Suprapubic skin (tissue), 4 donors: ENCODE measurements around the gene LRRC4C. TPM values are rescaled to one million over a fixed set of nuclear protein-coding genes. Genes with fewer than 3 reads are reported as not detected.

Experiments
- DNase-seq, 2 donors: peaks; one replicate each; pipeline ENCODE4 v3.0.0-alpha.2; 2019; ENCODE audit warnings: low spot score in 2 of 2
- H3K27ac ChIP-seq: fragments of 200-600 bp; sonication (generic); one replicate; pipeline ENCODE4 v1.5.1; 2019
- H3K27me3 ChIP-seq: fragments of 200-600 bp; sonication (generic); one replicate; pipeline ENCODE4 v1.5.1; 2019
- H3K36me3 ChIP-seq: fragments of 200-600 bp; sonication (generic); one replicate; pipeline ENCODE4 v1.5.1; 2019
- H3K4me1 ChIP-seq: fragments of 200-600 bp; sonication (generic); one replicate; pipeline ENCODE4 v1.5.1; 2019
- H3K4me3 ChIP-seq: fragments of 200-600 bp; sonication (generic); one replicate; pipeline ENCODE4 v1.5.1; 2019; ENCODE audit warnings: mild to moderate bottlenecking
- H3K9me3 ChIP-seq: fragments of 200-600 bp; sonication (generic); one replicate; pipeline ENCODE4 v1.5.1; 2019
- EP300 ChIP-seq: sonication (generic); formaldehyde crosslinking; IDR thresholded peaks from one replicate; pipeline ENCODE4 v1.6.1; 2017; ENCODE audit warnings: antibody characterized with exemption
- POLR2A ChIP-seq, 2 donors: fragments of 450-650 bp; IDR thresholded peaks; one replicate each; pipeline ENCODE4 v1.6.1; 2017; ENCODE audit warnings: antibody characterized with exemption in 2 of 2, mild to moderate bottlenecking in 2 of 2, moderate library complexity in 2 of 2
- POLR2AphosphoS5 ChIP-seq, 3 donors: sonication (generic); formaldehyde crosslinking; IDR thresholded peaks; one replicate each; pipeline ENCODE4 v1.6.1; 2017; ENCODE audit warnings: antibody characterized with exemption in 3 of 3
- WGBS: methylation state at CpG from one replicate; pipeline ENCODE4 v1.1.5; 2018; 5-methylcytosine and 5-hydroxymethylcytosine counted together
- total RNA-seq, 4 donors: library from RNA; depleted of rRNA; stranded (reverse); fragments of >200 nt; gene quantifications; one replicate each; pipeline ENCODE4 v1.1.0, GENCODE V29; 2016
- TF ChIP-seq, protein P1 (sequence below), 2 donors: fragments of 200-600 bp in 1 of 2; fragments of 450-650 bp in 1 of 2; sonication (generic) in 1 of 2; IDR thresholded peaks; one replicate each; pipeline ENCODE4 v1.5.1; 2016 to 2019; ENCODE audit warnings: antibody characterized with exemption in 2 of 2, mild to moderate bottlenecking in 1 of 2, moderate library complexity in 1 of 2

Gene LRRC4C
- total RNA-seq, 4 donors from 2014 or later, result 0.19 to 1.1 (median 0.60) TPM; not detected in 1

DNA sequence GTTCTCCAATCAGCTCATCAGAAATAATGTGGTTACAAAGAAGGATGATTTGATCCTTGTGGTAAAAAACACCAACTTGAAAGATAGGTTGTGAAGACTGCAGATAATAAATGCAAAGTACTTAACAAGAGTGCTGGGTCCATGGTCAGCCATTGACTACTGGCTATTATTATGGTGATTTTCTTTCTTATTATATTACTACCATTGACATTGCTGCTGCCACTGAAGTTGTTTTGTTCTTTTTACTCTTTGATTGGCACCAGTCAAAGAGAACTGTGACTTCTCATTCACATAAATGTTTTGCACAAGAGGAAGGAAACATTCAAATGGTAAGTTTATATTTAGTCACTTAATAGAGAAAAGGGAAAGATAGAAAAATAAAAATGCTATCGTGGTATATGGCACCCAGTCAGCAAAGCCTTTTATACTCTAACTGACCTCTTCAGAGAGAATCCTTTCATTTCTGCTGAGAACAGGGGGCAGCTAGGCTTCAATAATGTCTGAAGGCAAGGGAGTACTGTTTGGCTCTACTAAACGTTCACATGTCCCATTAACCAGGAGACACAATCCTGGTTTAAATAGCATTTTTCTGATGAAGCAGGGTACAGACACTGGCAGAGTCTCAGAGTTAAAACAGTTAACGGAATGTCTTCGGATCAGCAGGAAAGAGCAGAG is 64.8 kb downstream of the LRRC4C start:
- Histone ChIP-seq H3K9me3 (no peaks in the 10 kb centered on the region), H3K4me3 (no peak overlapping the region), H3K27me3 (no peaks in the 10 kb centered on the region), H3K4me1 (no peaks in the 10 kb centered on the region), H3K27ac (no peak overlapping the region), H3K36me3 (no peaks in the 10 kb centered on the region)
- no peak for DNase-seq
- 72% methylated on average over 4 of the region's 4 CpGs for WGBS
- TF ChIP-seq EP300 (no peak), POLR2A (IDR thresholded peaks at IDR 0.05) (no peak), POLR2AphosphoS5 (IDR thresholded peaks at IDR 0.05) (no peak)
- TF ChIP-seq, protein P1, sequence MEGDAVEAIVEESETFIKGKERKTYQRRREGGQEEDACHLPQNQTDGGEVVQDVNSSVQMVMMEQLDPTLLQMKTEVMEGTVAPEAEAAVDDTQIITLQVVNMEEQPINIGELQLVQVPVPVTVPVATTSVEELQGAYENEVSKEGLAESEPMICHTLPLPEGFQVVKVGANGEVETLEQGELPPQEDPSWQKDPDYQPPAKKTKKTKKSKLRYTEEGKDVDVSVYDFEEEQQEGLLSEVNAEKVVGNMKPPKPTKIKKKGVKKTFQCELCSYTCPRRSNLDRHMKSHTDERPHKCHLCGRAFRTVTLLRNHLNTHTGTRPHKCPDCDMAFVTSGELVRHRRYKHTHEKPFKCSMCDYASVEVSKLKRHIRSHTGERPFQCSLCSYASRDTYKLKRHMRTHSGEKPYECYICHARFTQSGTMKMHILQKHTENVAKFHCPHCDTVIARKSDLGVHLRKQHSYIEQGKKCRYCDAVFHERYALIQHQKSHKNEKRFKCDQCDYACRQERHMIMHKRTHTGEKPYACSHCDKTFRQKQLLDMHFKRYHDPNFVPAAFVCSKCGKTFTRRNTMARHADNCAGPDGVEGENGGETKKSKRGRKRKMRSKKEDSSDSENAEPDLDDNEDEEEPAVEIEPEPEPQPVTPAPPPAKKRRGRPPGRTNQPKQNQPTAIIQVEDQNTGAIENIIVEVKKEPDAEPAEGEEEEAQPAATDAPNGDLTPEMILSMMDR (IDR thresholded peaks at IDR 0.05), result no peak

- no peak for DNase-seq
- H3K4me3 ChIP-seq, result no peak overlapping the region
- no peaks in the 10 kb centered on the region for H3K9me3 ChIP-seq
- no peaks in the 10 kb centered on the region for H3K4me1 ChIP-seq
- H3K27ac ChIP-seq, result no peak overlapping the region
- no peaks in the 10 kb centered on the region for H3K36me3 ChIP-seq
- TF ChIP-seq POLR2AphosphoS5 (IDR thresholded peaks at IDR 0.05), result no peak
- no peak for TF ChIP-seq EP300
- TF ChIP-seq, protein P1 (IDR thresholded peaks at IDR 0.05), result no peak
- no peak for TF ChIP-seq POLR2A (IDR thresholded peaks at IDR 0.05)
- H3K27me3 ChIP-seq, result no peaks in the 10 kb centered on the region
Observed at GRCh38 chr11:41392596-41392995, 66.9 kb downstream of the LRRC4C start.

GRCh38 chr11:41389623-41390130 is 69.8 kb downstream of the LRRC4C start:
- H3K4me1 ChIP-seq, result no peaks in the 10 kb centered on the region
- DNase-seq, result no peak
- H3K27ac ChIP-seq, result no peak overlapping the region
- H3K4me3 ChIP-seq, result no peak overlapping the region
- no peaks in the 10 kb centered on the region for H3K36me3 ChIP-seq
- WGBS, result 90% methylated on average over 3 of the region's 3 CpGs
- TF ChIP-seq POLR2A (IDR thresholded peaks at IDR 0.05), result no peak
- TF ChIP-seq, protein P1 (IDR thresholded peaks at IDR 0.05), result no peak
- no peak for TF ChIP-seq EP300
- TF ChIP-seq POLR2AphosphoS5 (IDR thresholded peaks at IDR 0.05), result no peak
- H3K9me3 ChIP-seq, result no peaks in the 10 kb centered on the region
- H3K27me3 ChIP-seq, result no peaks in the 10 kb centered on the region

DNA sequence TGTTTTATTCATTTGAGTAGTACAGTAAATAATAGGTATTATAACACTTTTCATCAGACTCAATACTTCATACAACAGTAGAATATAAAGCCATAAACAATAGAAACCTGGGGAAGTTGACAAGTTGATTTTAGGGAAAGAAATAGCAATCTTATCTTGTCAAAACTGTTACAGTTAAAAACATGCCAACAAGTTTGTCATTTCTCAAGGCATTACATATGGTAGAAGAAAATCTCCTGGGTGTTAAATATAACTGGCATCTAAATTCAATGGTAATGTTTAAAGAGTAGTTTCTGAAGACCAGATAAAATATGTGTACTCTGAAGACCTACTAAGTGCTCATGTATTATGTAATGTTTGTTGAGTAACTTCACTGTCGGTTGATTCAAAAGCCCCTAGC is 75.1 kb downstream of the LRRC4C start:
- Histone ChIP-seq H3K4me3 (no peak overlapping the region), H3K9me3 (no peaks in the 10 kb centered on the region), H3K27ac (no peak overlapping the region), H3K27me3 (no peaks in the 10 kb centered on the region), H3K36me3 (no peaks in the 10 kb centered on the region), H3K4me1 (no peaks in the 10 kb centered on the region)
- DNase-seq, result no peak
- 90% methylated on average over 1 of the region's 1 CpG for WGBS
- TF ChIP-seq EP300, result no peak
- TF ChIP-seq, protein P1 (IDR thresholded peaks at IDR 0.05), result no peak
- TF ChIP-seq POLR2A (IDR thresholded peaks at IDR 0.05), result no peak
- no peak for TF ChIP-seq POLR2AphosphoS5 (IDR thresholded peaks at IDR 0.05)

GRCh38 chr11:41383768-41384167 is 75.7 kb downstream of the LRRC4C start:
- H3K4me1 ChIP-seq, result no peaks in the 10 kb centered on the region
- WGBS, result 91% methylated on average over 3 of the region's 3 CpGs
- H3K27ac ChIP-seq, result no peak overlapping the region

More at GRCh38 chr11:41383768-41384167, 75.7 kb downstream of the LRRC4C start:
- H3K27me3 ChIP-seq, result no peaks in the 10 kb centered on the region
- no peak for DNase-seq
- TF ChIP-seq EP300 (no peak), POLR2A (IDR thresholded peaks at IDR 0.05) (no peak), POLR2AphosphoS5 (IDR thresholded peaks at IDR 0.05) (no peak)
- TF ChIP-seq, protein P1 (IDR thresholded peaks at IDR 0.05), result no peak
- no peak overlapping the region for H3K4me3 ChIP-seq
- no peaks in the 10 kb centered on the region for H3K36me3 ChIP-seq
- H3K9me3 ChIP-seq, result no peaks in the 10 kb centered on the region
